Stimulated activated CD4-positive, alpha-beta T cell treated with anti-CD3 and anti-CD28 coated beads, Interleukin-4, amount 100 ng/mL, for 4 hours (primary cell): ENCODE data around the gene IFNA21.
"Not testable (repeated sequence)": the region's sequence is repeated elsewhere in the genome, so short reads cannot be mapped to it uniquely, and the experiment has no call there.

Experiments
- DNase-seq, 2 experiments: peaks; one replicate each; pipeline ENCODE4 v3.0.0-alpha.2; 2020

Gene IFNA21

GRCh38 chr9:21137020-21137419 is 29.4 kb downstream of the IFNA21 start:
- no peak for DNase-seq

- DNase-seq: no peak
Observed at GRCh38 chr9:21135736-21136135, 30.7 kb downstream of the IFNA21 start.

GRCh38 chr9:21128186-21128585 is 38.3 kb downstream of the IFNA21 start:
- DNase-seq: not testable (repeated sequence)

- no peak for DNase-seq
Observed at GRCh38 chr9:21121595-21122251, 44.7 kb downstream of the IFNA21 start.

GRCh38 chr9:21121079-21121478 is 45.4 kb downstream of the IFNA21 start:
- DNase-seq: no peak

GRCh38 chr9:21119093-21119770 is 47.2 kb downstream of the IFNA21 start:
- DNase-seq: no peak
